MM.1S (cell line): ENCODE data around the gene RAB5A.

Source experiments
- DNase-seq: peaks from one replicate; pipeline ENCODE4 v3.0.0-alpha.2; 2015
- H2AFZ ChIP-seq: fragments of 300-600 bp; sonication (generic); 2 replicates; pipeline ENCODE4 v1.6.0; 2016; ENCODE audit warnings: antibody characterized with exemption, low read length
- H3F3A ChIP-seq: fragments of 300-600 bp; sonication (generic); 2 replicates; pipeline ENCODE4 v1.6.1; 2016; ENCODE audit warnings: mild to moderate bottlenecking, antibody characterized with exemption, low read length, moderate library complexity, mixed read lengths; ENCODE audit not compliant: insufficient read depth
- H3K27ac ChIP-seq: fragments of 300-600 bp; sonication (generic); 2 replicates; pipeline ENCODE4 v1.5.1; 2016; ENCODE audit warnings: mild to moderate bottlenecking, low read length
- H3K27me3 ChIP-seq: fragments of 300-600 bp; sonication (generic); replicated peaks from 2 replicates; pipeline ENCODE4 v1.6.0; 2016; ENCODE audit warnings: low read length; ENCODE audit not compliant: insufficient read depth
- H3K36me3 ChIP-seq: fragments of 300-600 bp; sonication (generic); replicated peaks from 2 replicates; pipeline ENCODE4 v1.6.1; 2016; ENCODE audit warnings: mild to moderate bottlenecking, low read length, mixed read lengths; ENCODE audit not compliant: insufficient read depth
- H3K4me1 ChIP-seq: fragments of 300-600 bp; sonication (generic); 2 replicates; pipeline ENCODE4 v1.6.1; 2016; ENCODE audit warnings: low read length, mixed read lengths
- H3K4me2 ChIP-seq: fragments of 300-600 bp; sonication (generic); 2 replicates; pipeline ENCODE4 v1.6.0; 2016; ENCODE audit warnings: low read depth, low read length
- H3K4me3 ChIP-seq: fragments of 300-600 bp; sonication (generic); 2 replicates; pipeline ENCODE4 v1.5.1; 2016; ENCODE audit warnings: low read length, mixed read lengths
- H3K79me2 ChIP-seq: fragments of 300-600 bp; sonication (generic); 2 replicates; pipeline ENCODE4 v1.6.1; 2016; ENCODE audit warnings: mixed run types, low read length, mixed read lengths
- H3K9ac ChIP-seq: fragments of 300-600 bp; sonication (generic); 2 replicates; pipeline ENCODE4 v1.6.1; 2016; ENCODE audit warnings: low read length, mixed read lengths
- H3K9me2 ChIP-seq: fragments of 300-600 bp; sonication (generic); replicated peaks from 2 replicates; pipeline ENCODE4 v1.6.1; 2016; ENCODE audit warnings: mild to moderate bottlenecking, low read length, mixed read lengths; ENCODE audit not compliant: insufficient read depth
- H3K9me3 ChIP-seq: fragments of 300-600 bp; sonication (generic); replicated peaks from 2 replicates; pipeline ENCODE4 v1.6.1; 2016; ENCODE audit warnings: mild to moderate bottlenecking, low read length, mixed read lengths; ENCODE audit not compliant: insufficient read depth
- H4K20me1 ChIP-seq: fragments of 300-600 bp; sonication (generic); 2 replicates; pipeline ENCODE4 v1.6.1; 2016; ENCODE audit warnings: mild to moderate bottlenecking, low read length, moderate library complexity, mixed read lengths; ENCODE audit not compliant: insufficient read depth
- EZH2 ChIP-seq: fragments of 300-600 bp; sonication (generic); optimal IDR thresholded peaks from 2 replicates; pipeline ENCODE3; 2017; ENCODE audit warnings: low read depth, mild to moderate bottlenecking, antibody characterized with exemption, low read length, mixed read lengths
- EZH2phosphoT487 ChIP-seq: fragments of 300-600 bp; sonication (generic); IDR thresholded peaks from 2 replicates; pipeline ENCODE4 v1.6.1; 2018; ENCODE audit warnings: antibody characterized with exemption, low read length
- TF ChIP-seq, protein P1 (sequence below): fragments of 300-600 bp; sonication (generic); IDR thresholded peaks from 2 replicates; pipeline ENCODE4 v1.5.1; 2016; ENCODE audit warnings: antibody characterized with exemption, low read length, mixed read lengths

Gene RAB5A

DNA sequence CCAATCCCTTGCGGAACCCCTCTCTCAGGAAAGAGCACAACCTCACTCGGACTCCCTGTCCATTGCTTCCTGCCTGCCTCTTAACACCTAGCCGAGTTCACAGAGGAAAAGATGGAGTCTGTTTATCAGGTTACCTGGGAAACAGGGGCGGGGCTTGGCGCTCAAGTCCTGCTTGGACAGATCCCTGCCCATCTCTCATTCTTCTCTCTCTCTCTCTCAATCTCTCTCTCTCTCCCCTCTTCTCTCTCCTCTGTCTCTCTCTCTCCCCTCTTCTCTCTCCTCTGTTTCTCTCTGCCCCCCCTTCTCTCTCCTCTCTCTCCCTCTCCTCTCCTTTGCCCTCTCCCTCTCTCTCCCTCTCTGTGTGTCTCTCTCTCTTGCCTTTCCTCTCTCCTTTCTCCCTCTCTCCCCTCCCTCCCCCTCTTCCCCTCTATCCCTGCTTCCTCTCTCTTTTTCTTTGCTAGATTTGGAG, 12.8 kb upstream of the RAB5A start, which contains the start of gene EFHB:
EFHB (minus strand) TSS at position 120 of the 469 bp plus-strand sequence. CDS start 199 bp downstream, outside the sequence.
- H3K79me2 ChIP-seq = no peaks in the 10 kb centered on the region
- peaks cover 17% of the 10 kb centered on the region for H3K4me1 ChIP-seq
- H3K4me3 ChIP-seq = no peak within 1 kb of the TSS
- no peak within 1 kb of the TSS for H3K9ac ChIP-seq
- H4K20me1 ChIP-seq = no peaks in the 10 kb centered on the region
- no peaks in the 10 kb centered on the region for H3K9me3 ChIP-seq
- no peak for DNase-seq
- no peaks in the 10 kb centered on the region for H3K36me3 ChIP-seq
- no peak within 1 kb of the TSS for H3K27ac ChIP-seq
- H3K9me2 ChIP-seq = no peaks in the 10 kb centered on the region
- H3K4me2 ChIP-seq = no peak within 1 kb of the TSS
- no peaks in the 10 kb centered on the region for H3K27me3 ChIP-seq
- H2AFZ ChIP-seq = no peak within 1 kb of the TSS
- H3F3A ChIP-seq = peaks cover 8% of the 10 kb centered on the region
- TF ChIP-seq EZH2 = no peak

DNA sequence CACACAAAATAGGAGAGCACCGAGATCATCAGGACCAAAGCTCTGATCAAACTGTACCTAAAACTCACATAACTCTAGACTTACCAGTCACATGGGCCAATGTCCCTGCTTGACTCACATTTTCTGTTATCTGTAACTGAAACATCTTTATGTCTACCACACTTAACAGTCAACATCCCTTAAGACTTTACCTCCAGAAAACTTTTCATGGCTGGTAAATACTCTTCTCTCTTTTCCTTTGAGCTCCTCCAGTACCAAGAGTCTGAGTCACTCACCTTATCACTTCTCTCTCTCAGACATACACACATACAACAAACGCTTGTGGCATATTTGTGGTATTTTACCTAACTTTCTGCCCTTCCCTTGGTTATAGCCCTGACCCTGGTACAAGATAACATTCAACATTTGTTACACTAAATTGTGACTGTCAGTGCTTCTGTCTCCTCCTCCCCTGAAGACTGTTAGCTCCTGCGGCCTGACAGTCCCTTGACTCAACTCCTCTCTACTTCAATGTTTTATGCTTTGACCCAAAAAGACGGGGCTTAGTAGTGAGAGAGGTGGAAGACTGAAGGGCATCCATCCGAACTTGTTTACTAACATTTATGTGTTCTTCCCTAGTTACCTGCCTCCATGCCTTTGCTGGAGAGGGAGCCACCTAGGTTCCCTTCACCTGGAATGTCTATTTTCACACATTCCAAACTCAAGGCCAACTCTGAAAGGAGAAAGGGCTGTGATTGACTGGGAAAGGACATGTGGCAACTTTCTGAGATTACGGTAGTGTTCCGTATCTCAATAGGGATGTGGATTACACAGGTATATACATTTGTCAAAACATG, 9.2 kb upstream of the RAB5A start:
- no peaks in the 10 kb centered on the region for H3K79me2 ChIP-seq
- no peaks in the 10 kb centered on the region for H3K27me3 ChIP-seq
- no peaks in the 10 kb centered on the region for H3K4me1 ChIP-seq
- DNase-seq = no peak
- H3K4me2 ChIP-seq = no peak overlapping the region
- no peak overlapping the region for H2AFZ ChIP-seq
- 0 out of 2 replicates have a peak, but pooled peaks cover 2% of the 10 kb centered on the region for H3F3A ChIP-seq
- no peak overlapping the region for H3K27ac ChIP-seq
- H3K9me2 ChIP-seq = no peaks in the 10 kb centered on the region
- TF ChIP-seq EZH2phosphoT487 (no peak), EZH2 (no peak)
- TF ChIP-seq, protein P1, sequence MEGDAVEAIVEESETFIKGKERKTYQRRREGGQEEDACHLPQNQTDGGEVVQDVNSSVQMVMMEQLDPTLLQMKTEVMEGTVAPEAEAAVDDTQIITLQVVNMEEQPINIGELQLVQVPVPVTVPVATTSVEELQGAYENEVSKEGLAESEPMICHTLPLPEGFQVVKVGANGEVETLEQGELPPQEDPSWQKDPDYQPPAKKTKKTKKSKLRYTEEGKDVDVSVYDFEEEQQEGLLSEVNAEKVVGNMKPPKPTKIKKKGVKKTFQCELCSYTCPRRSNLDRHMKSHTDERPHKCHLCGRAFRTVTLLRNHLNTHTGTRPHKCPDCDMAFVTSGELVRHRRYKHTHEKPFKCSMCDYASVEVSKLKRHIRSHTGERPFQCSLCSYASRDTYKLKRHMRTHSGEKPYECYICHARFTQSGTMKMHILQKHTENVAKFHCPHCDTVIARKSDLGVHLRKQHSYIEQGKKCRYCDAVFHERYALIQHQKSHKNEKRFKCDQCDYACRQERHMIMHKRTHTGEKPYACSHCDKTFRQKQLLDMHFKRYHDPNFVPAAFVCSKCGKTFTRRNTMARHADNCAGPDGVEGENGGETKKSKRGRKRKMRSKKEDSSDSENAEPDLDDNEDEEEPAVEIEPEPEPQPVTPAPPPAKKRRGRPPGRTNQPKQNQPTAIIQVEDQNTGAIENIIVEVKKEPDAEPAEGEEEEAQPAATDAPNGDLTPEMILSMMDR = no peak
- no peaks in the 10 kb centered on the region for H4K20me1 ChIP-seq
- H3K36me3 ChIP-seq = no peaks in the 10 kb centered on the region
- H3K9ac ChIP-seq = no peak overlapping the region
- no peaks in the 10 kb centered on the region for H3K9me3 ChIP-seq
- no peak overlapping the region for H3K4me3 ChIP-seq

DNA sequence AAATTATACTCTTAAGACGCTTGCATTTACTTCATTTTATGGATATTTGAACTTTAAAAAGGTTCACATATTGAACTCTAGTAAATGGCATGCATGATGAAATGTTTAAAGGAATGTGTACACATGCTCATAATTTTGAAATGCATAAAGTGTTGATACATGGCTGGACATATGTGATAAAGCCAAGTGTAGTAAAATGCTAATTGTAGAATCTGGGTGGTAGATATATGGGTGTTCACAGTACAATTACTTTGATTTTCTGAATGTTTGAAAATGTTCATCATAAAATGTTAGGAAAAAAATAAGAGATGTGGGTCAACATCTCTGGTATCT, 8.6 kb upstream of the RAB5A start:
- H3K27ac ChIP-seq = no peak overlapping the region
- no peaks in the 10 kb centered on the region for H3K79me2 ChIP-seq
- no peak overlapping the region for H3K4me2 ChIP-seq
- H4K20me1 ChIP-seq = no peaks in the 10 kb centered on the region
- no peaks in the 10 kb centered on the region for H3K9me3 ChIP-seq
- H3K27me3 ChIP-seq = no peaks in the 10 kb centered on the region
- DNase-seq = no peak
- no peaks in the 10 kb centered on the region for H3K9me2 ChIP-seq
- TF ChIP-seq EZH2phosphoT487 (no peak), EZH2 (no peak)
- TF ChIP-seq, protein P1 = no peak
- H2AFZ ChIP-seq = no peak overlapping the region
- H3K4me3 ChIP-seq = no peak overlapping the region
- H3F3A ChIP-seq = no peaks in the 10 kb centered on the region
- H3K4me1 ChIP-seq = no peaks in the 10 kb centered on the region
- no peak overlapping the region for H3K9ac ChIP-seq
- no peaks in the 10 kb centered on the region for H3K36me3 ChIP-seq

DNA sequence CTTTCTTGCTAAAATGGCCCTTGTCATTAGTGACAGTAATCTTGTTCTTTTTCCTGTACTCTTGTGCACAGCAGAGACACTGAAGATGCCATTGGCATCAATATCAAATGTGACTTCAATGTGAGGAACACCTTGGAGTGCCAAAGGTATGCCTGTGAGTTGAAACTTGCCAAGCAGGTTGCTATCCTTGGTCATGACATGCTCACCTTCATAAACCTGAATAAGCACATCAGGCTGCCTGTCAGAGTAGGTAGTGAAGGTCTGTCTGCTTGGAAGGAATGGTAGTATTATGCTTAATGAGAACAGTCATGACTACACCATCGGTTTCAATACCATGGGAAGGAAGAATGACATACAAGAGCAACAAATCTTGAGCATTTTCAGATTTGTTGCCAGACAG, 6.3 kb upstream of the RAB5A start:
- Histone ChIP-seq H2AFZ (no peak overlapping the region), H4K20me1 (no peaks in the 10 kb centered on the region), H3K27ac (no peak overlapping the region), H3K4me3 (no peak overlapping the region), H3K9me3 (no peaks in the 10 kb centered on the region), H3K27me3 (no peaks in the 10 kb centered on the region), H3K9me2 (no peaks in the 10 kb centered on the region), H3K79me2 (no peaks in the 10 kb centered on the region), H3K4me1 (no peaks in the 10 kb centered on the region), H3K4me2 (no peak overlapping the region), H3F3A (no peaks in the 10 kb centered on the region), H3K9ac (no peak overlapping the region), H3K36me3 (no peaks in the 10 kb centered on the region)
- DNase-seq = no peak
- TF ChIP-seq EZH2 (no peak), EZH2phosphoT487 (no peak)
- TF ChIP-seq, protein P1 = no peak
